NOMO-1 treated with dmso at 0.1 percent for 144 hours (cell line): ENCODE data around the gene TIPARP.

Experiments used
- DNase-seq: peaks from one replicate; lab custom pipeline; 2025; ENCODE audit not compliant: unreplicated experiment; lab: John Stamatoyannopoulos, UW

Gene TIPARP

GRCh38 chr3:156675830-156676767 is 1.7 kb downstream of the TIPARP start:
- DNase-seq: peak; percentile 26

GRCh38 chr3:156676768-156677479 is 2.5 kb downstream of the TIPARP start:
- DNase-seq: no peak

- DNase-seq: no peak
Observed at GRCh38 chr3:156677536-156677935, 3.1 kb downstream of the TIPARP start.

- DNase-seq: no peak
Observed at GRCh38 chr3:156678197-156678596, 3.8 kb downstream of the TIPARP start.

GRCh38 chr3:156680243-156680914 is 6.0 kb downstream of the TIPARP start:
- no peak for DNase-seq

- DNase-seq: peak; percentile 64
Observed at GRCh38 chr3:156681002-156681401, 6.6 kb downstream of the TIPARP start.

- DNase-seq: no peak
Observed at GRCh38 chr3:156682501-156682900, 8.1 kb downstream of the TIPARP start.

GRCh38 chr3:156682963-156683362 is 8.6 kb downstream of the TIPARP start:
- no peak for DNase-seq

GRCh38 chr3:156685198-156685597 is 10.8 kb downstream of the TIPARP start:
- DNase-seq: no peak

GRCh38 chr3:156685752-156686151 is 11.4 kb downstream of the TIPARP start:
- DNase-seq: no peak

GRCh38 chr3:156687023-156687422 is 12.6 kb downstream of the TIPARP start:
- DNase-seq: no peak

- no peak for DNase-seq
Observed at GRCh38 chr3:156688632-156689452, 14.5 kb downstream of the TIPARP start.

- no peak for DNase-seq
Observed at GRCh38 chr3:156689608-156690007, 15.2 kb downstream of the TIPARP start.

- DNase-seq: no peak
Observed at GRCh38 chr3:156691920-156692319, 17.5 kb downstream of the TIPARP start.

GRCh38 chr3:156693166-156693565 is 18.8 kb downstream of the TIPARP start:
- DNase-seq: no peak

GRCh38 chr3:156694536-156694935 is 20.1 kb downstream of the TIPARP start:
- no peak for DNase-seq

GRCh38 chr3:156702367-156702766 is 28.0 kb downstream of the TIPARP start:
- DNase-seq: peak; percentile 69

- no peak for DNase-seq
Observed at GRCh38 chr3:156704370-156705036, 30.1 kb downstream of the TIPARP start.

- DNase-seq: peak; percentile 58
Observed at GRCh38 chr3:156705761-156706616, 31.6 kb downstream of the TIPARP start.
